ENCODE data around the gene MORF4L2. TPM values are rescaled to one million over a fixed set of nuclear protein-coding genes. Genes with fewer than 3 reads are reported as not detected.

The MORF4L2 gene
- total and polyA plus RNA-seq, 2 of the 8 experiments (the other 6 are each of a cell fraction or from before 2014, with no cell fraction given) = 235 to 373 TPM

- ChIA-PET CTCF (ENCODE audit: partially characterized antibody) (no interaction called here), POLR2A (ENCODE audit: partially characterized antibody) (interaction anchor here (0.6 to 2.3 kb wide), 7 partner anchors 23 to 168 kb away, joined by 3 to 11 read pairs (median 5); partner anchors contain the start of gene TCEAL1)
- no peak overlapping the region for H4K91ac ChIP-seq (replicated peaks; ENCODE audit: insufficient read length, low read length)
- H3K79me2 ChIP-seq (ENCODE audit: control insufficient read depth in 1 of 2, insufficient read depth in 2 of 2, low read length in 2 of 2) = peaks cover 0 to 28% of the 10 kb centered on the region in 2 experiments; a peak in 3 of 4 replicates
- H2BK20ac ChIP-seq (ENCODE audit: low read length) = no peak overlapping the region
- no peak overlapping the region for H2BK15ac ChIP-seq (ENCODE audit: low read length)
- no peak overlapping the region for H2AK5ac ChIP-seq (ENCODE audit: low read depth, low read length)
- TF ChIP-seq TBP (IDR thresholded peaks at IDR 0.05; ENCODE audit: low read depth, low read length) (peak; percentile 56; the same call in 1 of the 2 replicates), JUN (IDR thresholded peaks at IDR 0.05; ENCODE audit: low read depth, low read length) (no peak), MAX (IDR thresholded peaks at IDR 0.05) (0 out of 2 replicates have a peak, but pooled peaks have one; percentile 30), SRF (IDR thresholded peaks at IDR 0.05; ENCODE audit: low read depth, low read length) (no peak), KDM5A (IDR thresholded peaks at IDR 0.05; ENCODE audit: low read length) (peak; percentile 61; the same call in 1 of the 2 replicates), TAF1 (IDR thresholded peaks at IDR 0.05; ENCODE audit: low read depth, low read length) (peak; percentile 72), POLR2AphosphoS5 (IDR thresholded peaks at IDR 0.05; ENCODE audit: low read depth, low read length) (0 out of 2 replicates have a peak, but pooled peaks have one; percentile 49), CTCF (IDR thresholded peaks at IDR 0.05; ENCODE audit: control extremely low read depth in 1 of 3, insufficient read depth in 1 of 3, low read depth in 1 of 3, low read length in 3 of 3) (peak; percentile 15 to 68 (median 66)), RAD21 (IDR thresholded peaks at IDR 0.05 in 1 of 2, conservative IDR thresholded peaks at IDR 0.05 in 1 of 2; ENCODE audit: low read depth in 2 of 2, low read length in 2 of 2) (peak; percentile 72 to 79), POLR2A (IDR thresholded peaks at IDR 0.05; ENCODE audit: control extremely low read depth in 1 of 2, low read depth in 2 of 2, low read length in 2 of 2) (peak in 1 of 2 experiments; percentile 65; a peak in 1 of 3 replicates)
- peak overlapping the region; percentile 69 to 70 for H3K4me2 ChIP-seq (ENCODE audit: insufficient read depth in 1 of 2, low read depth in 2 of 2, low read length in 2 of 2)
- H3K9me3 ChIP-seq (ENCODE audit: insufficient read depth in 2 of 2, low read depth in 1 of 2, low read length in 1 of 2) = no peaks in the 10 kb centered on the region
- H3K23me2 ChIP-seq (ENCODE audit: low read depth, low read length) = no peaks in the 10 kb centered on the region; the same call in 1 of the 2 replicates
- H4K20me1 ChIP-seq (replicated peaks in 1 of 2; ENCODE audit: control insufficient read depth in 1 of 2, insufficient read depth in 2 of 2, low read length in 2 of 2) = no peaks in the 10 kb centered on the region
- H3K14ac ChIP-seq (ENCODE audit: insufficient read length) = no peak overlapping the region
- H3K79me1 ChIP-seq (ENCODE audit: low read depth, low read length) = no peaks in the 10 kb centered on the region
- H3K4me3 ChIP-seq (ENCODE audit: extremely low read depth in 1 of 4, insufficient read depth in 2 of 4, low read depth in 3 of 4, low read length in 4 of 4) = peak overlapping the region; percentile 68 to 99 (median 77)
- H2BK12ac ChIP-seq (ENCODE audit: low read depth, low read length) = peak overlapping the region; percentile 92
- peak overlapping the region; percentile 77 for H3K27ac ChIP-seq (ENCODE audit: low read depth, low read length)
- H3K23ac ChIP-seq (ENCODE audit: insufficient read length) = no peak overlapping the region
- peaks cover 0 to 2% (median 0%) of the 10 kb centered on the region in 4 experiments; a peak in 1 of 7 replicates for H3K4me1 ChIP-seq (replicated peaks in 1 of 4; ENCODE audit: control insufficient read depth in 3 of 4, insufficient read depth in 4 of 4, low read length in 3 of 4)
- peak overlapping the region; percentile 31 to 83 (median 74); a peak in 6 of 7 replicates for H3K9ac ChIP-seq (replicated peaks in 1 of 4; ENCODE audit: extremely low read depth in 1 of 4, low read depth in 3 of 4, low read length in 3 of 4)
- DNase-seq (ENCODE audit: low read depth in 1 of 2, low spot score in 2 of 2) (peak; percentile 34 to 68), FAIRE-seq (peak; percentile 95)
- no peak overlapping the region for H3K4ac ChIP-seq (replicated peaks; ENCODE audit: insufficient read length, low read depth, low read length)
- no peak overlapping the region for H2BK120ac ChIP-seq (replicated peaks; ENCODE audit: low read depth, low read length)
- H4K8ac ChIP-seq (ENCODE audit: extremely low read depth, insufficient read depth, low read length) = no peak overlapping the region
- H3K36me3 ChIP-seq (ENCODE audit: control insufficient read depth in 2 of 4, insufficient read depth in 4 of 4, low read length in 3 of 4) = peaks cover 5 to 22% (median 15%) of the 10 kb centered on the region in 4 experiments; a peak in 6 of 8 replicates
- 0% methylated on average over 16 of the region's 17 CpGs; no CpG with 5 or more reads in 1 of the 2 experiments for WGBS, 2 experiments (ENCODE audit: extremely low coverage in 1 of 2, insufficient coverage in 1 of 2, insufficient read length in 1 of 2, insufficient replicate concordance in 2 of 2, low coverage in 1 of 2, low lambda C conversion rate in 2 of 2, missing lambda C conversion rate in 1 of 2)
- peak overlapping the region; percentile 90; the same call in 1 of the 2 replicates for H2BK5ac ChIP-seq (ENCODE audit: low read depth, low read length)
- no peak overlapping the region for H3K56ac ChIP-seq (replicated peaks; ENCODE audit: insufficient read length, low read depth, low read length)
- H3K18ac ChIP-seq (ENCODE audit: extremely low read depth, low read length) = peak overlapping the region; percentile 75
- H4K5ac ChIP-seq (ENCODE audit: insufficient read length, low read depth, low read length) = peak overlapping the region; percentile 82
- H2AFZ ChIP-seq (ENCODE audit: low read length) = no peak overlapping the region
- H3K27me3 ChIP-seq (replicated peaks in 1 of 4; ENCODE audit: control insufficient read depth in 3 of 4, extremely low read depth in 1 of 4, insufficient read depth in 3 of 4, low read length in 3 of 4) = no peaks in the 10 kb centered on the region
These were observed 1.2 kb upstream of the MORF4L2 start for GRCh38 chrX:103687696-103688201.
